GM21529 (cell line): ENCODE data around the gene TCF7L2.

Experiments used
- ATAC-seq: cut with Tn5 transposase; IDR thresholded peaks from one replicate; pipeline ENCODE4 v1.9.1; 2021; ENCODE audit not compliant: unreplicated experiment

The TCF7L2 gene

GRCh38 chr10:113175176-113175575 is 225.1 kb downstream of the TCF7L2 start:
- ATAC-seq: no peak

GRCh38 chr10:113175756-113176651 is 226.0 kb downstream of the TCF7L2 start:
- ATAC-seq: no peak

GRCh38 chr10:113176652-113177155 is 226.7 kb downstream of the TCF7L2 start:
- no peak for ATAC-seq

GRCh38 chr10:113177156-113177935 is 227.3 kb downstream of the TCF7L2 start:
- no peak for ATAC-seq

GRCh38 chr10:113177936-113178335 is 227.9 kb downstream of the TCF7L2 start:
- no peak for ATAC-seq

GRCh38 chr10:113178771-113179170 is 228.7 kb downstream of the TCF7L2 start:
- no peak for ATAC-seq

- no peak for ATAC-seq
Measured at GRCh38 chr10:113179265-113179664, 229.2 kb downstream of the TCF7L2 start.

- ATAC-seq: no peak
Measured at GRCh38 chr10:113179966-113180365, 229.9 kb downstream of the TCF7L2 start.

- no peak for ATAC-seq
Measured at GRCh38 chr10:113180401-113181154, 230.5 kb downstream of the TCF7L2 start.

GRCh38 chr10:113182154-113182553 is 232.1 kb downstream of the TCF7L2 start:
- no peak for ATAC-seq

GRCh38 chr10:113183573-113183972 is 233.5 kb downstream of the TCF7L2 start:
- no peak for ATAC-seq

GRCh38 chr10:113187063-113187777 is 237.2 kb downstream of the TCF7L2 start:
- ATAC-seq: no peak

- ATAC-seq: no peak
Measured at GRCh38 chr10:113199459-113199858, 249.4 kb downstream of the TCF7L2 start.

GRCh38 chr10:113202011-113202410 is 252.0 kb downstream of the TCF7L2 start:
- ATAC-seq: no peak

GRCh38 chr10:113207924-113208323 is 257.9 kb downstream of the TCF7L2 start:
- ATAC-seq: no peak

GRCh38 chr10:113213035-113213434 is 263.0 kb downstream of the TCF7L2 start:
- ATAC-seq: no peak

GRCh38 chr10:113214331-113214730 is 264.3 kb downstream of the TCF7L2 start:
- no peak for ATAC-seq

- ATAC-seq: no peak
Measured at GRCh38 chr10:113216102-113216501, 266.1 kb downstream of the TCF7L2 start.
